HCT116 (cell line): ENCODE measurements around the gene CTTN. TPM values are rescaled to one million over a fixed set of nuclear protein-coding genes. Genes with fewer than 3 reads are reported as not detected.

ENCODE experiments used
- ATAC-seq: fragments of 200-7000 bp; cut with Tn5 transposase; 2 replicates; pipeline ENCODE4 v1.9.1; 2020; ENCODE audit warnings: mild to moderate bottlenecking, moderate library complexity
- BruUV-seq: library from RNA; stranded (reverse); fragments of 400-500 nt; replicated peaks from 2 replicates; lab custom pipeline; 2021; lab: Mats Ljungman, UMichigan
- CTCF ChIA-PET: fragments of 300-600 bp; sonication (Branson Sonifier 250); formaldehyde crosslinking; loops from one replicate; lab custom pipeline; 2021; ENCODE audit warnings: antibody characterized with exemption; lab: Charles Lee
- POLR2A ChIA-PET: fragments of 300-600, 350-600 bp; sonication (Branson Sonifier 250); formaldehyde crosslinking; loops from one replicate; lab custom pipeline; 2021; ENCODE audit warnings: antibody characterized with exemption; lab: Charles Lee
- RAD21 ChIA-PET, 2 experiments: fragments of 300-600 bp; sonication (Branson Sonifier 250); formaldehyde crosslinking; loops; one replicate each; lab custom pipeline; 2023; ENCODE audit warnings: low total read pairs in 2 of 2; ENCODE audit not compliant: uncharacterized antibody in 2 of 2, unreplicated experiment in 2 of 2, low non-redundant PET in 1 of 2; lab: Charles Lee
- DNase-seq: peaks from one replicate; pipeline ENCODE4 v3.0.0-alpha.2; 2010; ENCODE audit warnings: low read depth, low spot score
- H2AFZ ChIP-seq: fragments of 200-600 bp; shearing (Covaris generic), sonication (generic); 2 replicates; pipeline ENCODE4 v1.6.1; 2017; ENCODE audit warnings: low read depth, mixed run types, mixed read lengths, antibody characterized with exemption, low read length; ENCODE audit not compliant: poor library complexity, severe bottlenecking
- H3K27ac ChIP-seq: 2 replicates; pipeline ENCODE4 v1.5.1; 2012; ENCODE audit warnings: low read depth, low read length
- H3K27me3 ChIP-seq: fragments of 200-600 bp; sonication (generic); 2 replicates; pipeline ENCODE4 v1.6.1; 2016; ENCODE audit warnings: mixed run types, low read length, mixed read lengths; ENCODE audit not compliant: insufficient read depth
- H3K36me3 ChIP-seq, 2 experiments: fragments of 200-500 bp in 1 of 2; fragments of 200-600 bp in 1 of 2; sonication (Bioruptor generic) in 1 of 2; sonication (generic) in 1 of 2; 2 replicates each; pipeline versions ENCODE4 v1.5.1 to v1.6.1; 2014 to 2016; ENCODE audit warnings: low read length in 2 of 2, inconsistent platforms in 1 of 2, mixed read lengths in 1 of 2, mixed run types in 1 of 2; ENCODE audit not compliant: insufficient read depth in 2 of 2, control insufficient read depth in 1 of 2
- H3K4me1 ChIP-seq, 2 experiments: fragments of 200-600 bp in 1 of 2; sonication (generic) in 1 of 2; 2 replicates each; pipeline versions ENCODE4 v1.5.1 to v1.6.1; 2012 to 2017; ENCODE audit warnings: low read length in 2 of 2, inconsistent platforms in 1 of 2, mild to moderate bottlenecking in 1 of 2, mixed read lengths in 1 of 2, mixed run types in 1 of 2, moderate library complexity in 1 of 2; ENCODE audit not compliant: insufficient read depth in 2 of 2, control insufficient read depth in 1 of 2
- H3K4me2 ChIP-seq: fragments of 200-600 bp; sonication (generic); 2 replicates; pipeline ENCODE4 v1.6.1; 2017; ENCODE audit warnings: mixed run types, low read length, mixed read lengths
- H3K4me3 ChIP-seq, 2 experiments: fragments of 200-600 bp in 1 of 2; sonication (generic) in 1 of 2; replicated peaks in 1 of 2; 2 replicates each; pipeline ENCODE4 v1.5.1; 2011 to 2016; ENCODE audit warnings: low read length in 2 of 2, control low read depth in 1 of 2, low read depth in 1 of 2, mild to moderate bottlenecking in 1 of 2, mixed read lengths in 1 of 2, mixed run types in 1 of 2
- H3K79me2 ChIP-seq: fragments of 200-600 bp; sonication (generic); 2 replicates; pipeline ENCODE4 v1.6.1; 2017; ENCODE audit warnings: mild to moderate bottlenecking, mixed run types, low read length, moderate library complexity, mixed read lengths; ENCODE audit not compliant: insufficient read depth
- H3K9ac ChIP-seq: fragments of 200-600 bp; sonication (generic); 2 replicates; pipeline ENCODE4 v1.6.1; 2016; ENCODE audit warnings: low read length, mixed read lengths
- H3K9me2 ChIP-seq: fragments of 200-600 bp; sonication (generic), shearing (Covaris generic); 2 replicates; pipeline ENCODE4 v1.6.1; 2017; ENCODE audit warnings: mixed run types, mild to moderate bottlenecking, moderate library complexity; ENCODE audit not compliant: insufficient read depth
- H3K9me3 ChIP-seq, 2 experiments: fragments of 200-500 bp in 1 of 2; fragments of 200-600 bp in 1 of 2; sonication (Bioruptor generic) in 1 of 2; sonication (generic) in 1 of 2; 2 replicates each; pipeline ENCODE4 v1.6.1; 2014 to 2017; ENCODE audit warnings: low read length in 2 of 2, mixed read lengths in 2 of 2, inconsistent platforms in 1 of 2, low read depth in 1 of 2, mild to moderate bottlenecking in 1 of 2, mixed run types in 1 of 2, moderate library complexity in 1 of 2; ENCODE audit not compliant: control insufficient read depth in 1 of 2, insufficient read depth in 1 of 2
- H4K20me1 ChIP-seq: fragments of 200-600 bp; sonication (generic), shearing (Covaris generic); 2 replicates; pipeline ENCODE4 v1.6.1; 2017; ENCODE audit warnings: mixed run types, mild to moderate bottlenecking, moderate library complexity; ENCODE audit not compliant: insufficient read depth
- ATF3 ChIP-seq: IDR thresholded peaks from 2 replicates; pipeline ENCODE4 v1.6.1; 2012
- CEBPB ChIP-seq: IDR thresholded peaks from 2 replicates; pipeline ENCODE4 v1.6.1; 2012; ENCODE audit warnings: low read depth
- EGR1 ChIP-seq: IDR thresholded peaks from 2 replicates; pipeline ENCODE4 v1.6.1; 2012; ENCODE audit warnings: low read depth
- ELF1 ChIP-seq: IDR thresholded peaks from 2 replicates; pipeline ENCODE4 v1.6.1; 2012; ENCODE audit warnings: low read depth, borderline replicate concordance
- EZH2 ChIP-seq: fragments of 200-600 bp; sonication (generic); IDR thresholded peaks from 2 replicates; pipeline ENCODE4 v1.6.1; 2017; ENCODE audit warnings: antibody characterized with exemption, mixed run types
- EZH2phosphoT487 ChIP-seq: fragments of 200-600 bp; IDR thresholded peaks from 2 replicates; pipeline ENCODE4 v1.6.1; 2018; ENCODE audit warnings: antibody characterized with exemption, borderline replicate concordance
- FOSL1 ChIP-seq: IDR thresholded peaks from 2 replicates; pipeline ENCODE4 v1.6.1; 2012; ENCODE audit warnings: low read depth
- JUND ChIP-seq: IDR thresholded peaks from 2 replicates; pipeline ENCODE4 v1.6.1; 2012
- POLR2A ChIP-seq: IDR thresholded peaks from 2 replicates; pipeline ENCODE4 v1.7.0; 2011; ENCODE audit warnings: borderline replicate concordance; ENCODE audit not compliant: insufficient read depth, insufficient read length; ENCODE audit errors: extremely low read depth
- RAD21 ChIP-seq: IDR thresholded peaks from 2 replicates; pipeline ENCODE4 v1.6.1; 2012; ENCODE audit warnings: low read depth, mild to moderate bottlenecking
- REST ChIP-seq: IDR thresholded peaks from 2 replicates; pipeline ENCODE4 v1.6.1; 2012; ENCODE audit warnings: low read depth
- SIN3A ChIP-seq: IDR thresholded peaks from 2 replicates; pipeline ENCODE4 v1.6.1; 2012; ENCODE audit warnings: low read depth
- SRF ChIP-seq: IDR thresholded peaks from 2 replicates; pipeline ENCODE4 v1.6.1; 2012; ENCODE audit warnings: low read depth
- TCF7L2 ChIP-seq: IDR thresholded peaks from 2 replicates; pipeline ENCODE4 v1.7.0; 2011; ENCODE audit warnings: borderline replicate concordance, inconsistent platforms; ENCODE audit not compliant: insufficient read depth, insufficient read length; ENCODE audit errors: extremely low read depth
- ZBTB33 ChIP-seq: IDR thresholded peaks from 2 replicates; pipeline ENCODE4 v1.6.1; 2011; ENCODE audit warnings: mild to moderate bottlenecking, low read length, moderate library complexity; ENCODE audit not compliant: insufficient replicate concordance; ENCODE audit errors: extremely low read depth
- ZFX ChIP-seq: fragments of 450-650 bp; IDR thresholded peaks from 2 replicates; pipeline ENCODE4 v1.6.1; 2017
- intact Hi-C: fragments of 100-400 bp; cut with micrococcal nuclease; formaldehyde crosslinking; loops from 2 replicates; pipeline ENCODE4 v1.10.0; 2022
- total RNA-seq: library from RNA; stranded (reverse); gene quantifications from one replicate; pipeline ENCODE4 v1.2.1, GENCODE V29; 2021; ENCODE audit not compliant: unreplicated experiment
- TF ChIP-seq, protein P1 (sequence below), 3 experiments: fragments of 200-600 bp in 1 of 3; sonication (generic) in 1 of 3; IDR thresholded peaks in 2 of 3; conservative IDR thresholded peaks in 1 of 3; 2 replicates each; pipeline ENCODE4 v1.5.1; 2012 to 2017; ENCODE audit warnings: low read depth in 2 of 3, low read length in 2 of 3, antibody characterized with exemption in 1 of 3, borderline replicate concordance in 1 of 3, control low read depth in 1 of 3, mild to moderate bottlenecking in 1 of 3, mixed read lengths in 1 of 3, mixed run types in 1 of 3, moderate library complexity in 1 of 3; ENCODE audit not compliant: insufficient read depth in 1 of 3

The CTTN gene
- total RNA-seq, 1 experiment from 2014 or later: 249 TPM

- Histone ChIP-seq H3K79me2 (no peaks in the 10 kb centered on the region), H3K9ac (no peak overlapping the region), H3K4me3 (no peak overlapping the region), H3K9me3 (peaks cover 3 to 15% of the 10 kb centered on the region in 2 experiments; a peak in 2 of 4 replicates), H3K9me2 (no peaks in the 10 kb centered on the region), H4K20me1 (no peaks in the 10 kb centered on the region)
- ATAC-seq (no peak), DNase-seq (no peak)
- BruUV-seq: no TSS peak
- RAD21 ChIA-PET: no interaction called here
- POLR2A ChIA-PET: no interaction called here
- CTCF ChIA-PET: no interaction called here
- intact Hi-C loops: no loop called here
- TF ChIP-seq, protein P1, sequence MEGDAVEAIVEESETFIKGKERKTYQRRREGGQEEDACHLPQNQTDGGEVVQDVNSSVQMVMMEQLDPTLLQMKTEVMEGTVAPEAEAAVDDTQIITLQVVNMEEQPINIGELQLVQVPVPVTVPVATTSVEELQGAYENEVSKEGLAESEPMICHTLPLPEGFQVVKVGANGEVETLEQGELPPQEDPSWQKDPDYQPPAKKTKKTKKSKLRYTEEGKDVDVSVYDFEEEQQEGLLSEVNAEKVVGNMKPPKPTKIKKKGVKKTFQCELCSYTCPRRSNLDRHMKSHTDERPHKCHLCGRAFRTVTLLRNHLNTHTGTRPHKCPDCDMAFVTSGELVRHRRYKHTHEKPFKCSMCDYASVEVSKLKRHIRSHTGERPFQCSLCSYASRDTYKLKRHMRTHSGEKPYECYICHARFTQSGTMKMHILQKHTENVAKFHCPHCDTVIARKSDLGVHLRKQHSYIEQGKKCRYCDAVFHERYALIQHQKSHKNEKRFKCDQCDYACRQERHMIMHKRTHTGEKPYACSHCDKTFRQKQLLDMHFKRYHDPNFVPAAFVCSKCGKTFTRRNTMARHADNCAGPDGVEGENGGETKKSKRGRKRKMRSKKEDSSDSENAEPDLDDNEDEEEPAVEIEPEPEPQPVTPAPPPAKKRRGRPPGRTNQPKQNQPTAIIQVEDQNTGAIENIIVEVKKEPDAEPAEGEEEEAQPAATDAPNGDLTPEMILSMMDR (IDR thresholded peaks at IDR 0.05 in 2 of 3, conservative IDR thresholded peaks at IDR 0.05 in 1 of 3; ENCODE audit: borderline replicate concordance in 1 of 3, insufficient read depth in 1 of 3, low read depth in 2 of 3, low read length in 2 of 3): no peak
- TF ChIP-seq EZH2phosphoT487 (no peak), FOSL1 (no peak), EGR1 (no peak), RAD21 (no peak), TCF7L2 (no peak), CEBPB (no peak), REST (no peak), ZFX (no peak), POLR2A (no peak), ATF3 (no peak), ELF1 (no peak), SRF (no peak), ZBTB33 (no peak), SIN3A (no peak), EZH2 (no peak), JUND (no peak)
- TF ChIP-seq, all 23 proteins: peak for 0
- H3K4me2 ChIP-seq: no peak overlapping the region
- H2AFZ ChIP-seq: no peak overlapping the region
- no peak overlapping the region for H3K27ac ChIP-seq
- H3K36me3 ChIP-seq: no peaks in the 10 kb centered on the region
- no peaks in the 10 kb centered on the region for H3K27me3 ChIP-seq
- no peaks in the 10 kb centered on the region for H3K4me1 ChIP-seq
Observed at GRCh38 chr11:70454197-70454767, 56.0 kb downstream of the CTTN start.
